HG03565 (cell line): ENCODE data around the gene EFCAB7.
A peak's percentile ranks its signal among the peaks of the same experiment; 100 is the strongest.

Source experiments
- ATAC-seq: cut with Tn5 transposase; IDR thresholded peaks from one replicate; pipeline ENCODE4 v1.9.1; 2021; ENCODE audit warnings: mild to moderate bottlenecking, moderate library complexity; ENCODE audit not compliant: unreplicated experiment

Gene EFCAB7

GRCh38 chr1:63601061-63601460 is 77.7 kb downstream of the EFCAB7 start:
- no peak for ATAC-seq

- ATAC-seq: no peak
Measured at GRCh38 chr1:63601463-63601862, 78.1 kb downstream of the EFCAB7 start.

- no peak for ATAC-seq
Measured at GRCh38 chr1:63601912-63602311, 78.6 kb downstream of the EFCAB7 start.

- no peak for ATAC-seq
Measured at GRCh38 chr1:63602629-63603028, 79.3 kb downstream of the EFCAB7 start.

- no peak for ATAC-seq
Measured at GRCh38 chr1:63603810-63604209, 80.5 kb downstream of the EFCAB7 start.

- ATAC-seq: no peak
Measured at GRCh38 chr1:63607322-63607721, 84.0 kb downstream of the EFCAB7 start.

- no peak for ATAC-seq
Measured at GRCh38 chr1:63611231-63611630, 87.9 kb downstream of the EFCAB7 start.

- no peak for ATAC-seq
Measured at GRCh38 chr1:63612564-63612963, 89.2 kb downstream of the EFCAB7 start.

- ATAC-seq: no peak
Measured at GRCh38 chr1:63612971-63613370, 89.6 kb downstream of the EFCAB7 start.

- ATAC-seq: peak; percentile 63
Measured at GRCh38 chr1:63615768-63616420, 92.6 kb downstream of the EFCAB7 start.

GRCh38 chr1:63617450-63617849 is 94.1 kb downstream of the EFCAB7 start:
- ATAC-seq: no peak

GRCh38 chr1:63618011-63618410 is 94.7 kb downstream of the EFCAB7 start:
- ATAC-seq: no peak

- no peak for ATAC-seq
Measured at GRCh38 chr1:63619558-63619957, 96.2 kb downstream of the EFCAB7 start.

- ATAC-seq: no peak
Measured at GRCh38 chr1:63620671-63621070, 97.3 kb downstream of the EFCAB7 start.

- ATAC-seq: no peak
Measured at GRCh38 chr1:63621075-63621474, 97.8 kb downstream of the EFCAB7 start.

GRCh38 chr1:63621698-63622097 is 98.4 kb downstream of the EFCAB7 start:
- no peak for ATAC-seq
